Endodermal cell (in vitro differentiated cells): ENCODE results near the gene UCHL3. TPM values are rescaled to one million over a fixed set of nuclear protein-coding genes. Genes with fewer than 3 reads are reported as not detected.

ENCODE experiments used
- DNase-seq: peaks from one replicate; pipeline ENCODE4 v3.0.0-alpha.2; 2017
- H3K27ac ChIP-seq: 2 replicates; pipeline ENCODE4 v1.5.1; 2013; ENCODE audit warnings: mild to moderate bottlenecking, low read depth, low read length, moderate library complexity
- H3K27me3 ChIP-seq: 2 replicates; pipeline ENCODE4 v1.6.1; 2013; ENCODE audit warnings: mild to moderate bottlenecking, low read length, moderate library complexity; ENCODE audit not compliant: insufficient read depth, control insufficient read depth, poor library complexity, severe bottlenecking
- H3K36me3 ChIP-seq: 2 replicates; pipeline ENCODE4 v1.7.0; 2013; ENCODE audit warnings: mild to moderate bottlenecking, low read length, moderate library complexity; ENCODE audit not compliant: control insufficient read depth, insufficient read depth
- H3K4me1 ChIP-seq: one replicate; pipeline ENCODE4 v1.7.0; 2013; ENCODE audit warnings: low read length; ENCODE audit not compliant: control insufficient read depth, insufficient read depth
- H3K4me3 ChIP-seq: 2 replicates; pipeline ENCODE4 v1.5.1; 2013; ENCODE audit warnings: mild to moderate bottlenecking, low read length, moderate library complexity
- H3K9ac ChIP-seq: 2 replicates; pipeline ENCODE4 v1.6.1; 2013; ENCODE audit warnings: mild to moderate bottlenecking, low read length, moderate library complexity; ENCODE audit not compliant: poor library complexity, severe bottlenecking; ENCODE audit errors: extremely low read depth
- H3K9me3 ChIP-seq: 2 replicates; pipeline ENCODE4 v1.6.1; 2013; ENCODE audit warnings: mild to moderate bottlenecking, low read length, moderate library complexity; ENCODE audit not compliant: control insufficient read depth
- H3K27ac Mint-ChIP-seq: 2 replicates; pipeline ENCODE4 v1.8.0; 2020; ENCODE audit warnings: mixed read lengths
- H3K27me3 Mint-ChIP-seq: 2 replicates; pipeline ENCODE4 v1.8.0; 2021; ENCODE audit warnings: mild to moderate bottlenecking, mixed read lengths; ENCODE audit not compliant: insufficient read depth
- H3K36me3 Mint-ChIP-seq: 2 replicates; pipeline ENCODE4 v1.8.0; 2020; ENCODE audit warnings: low read depth, mixed read lengths
- H3K4me1 Mint-ChIP-seq: 2 replicates; pipeline ENCODE4 v1.8.0; 2020; ENCODE audit warnings: mixed read lengths
- H3K4me3 Mint-ChIP-seq: 2 replicates; pipeline ENCODE4 v1.8.0; 2020; ENCODE audit warnings: mild to moderate bottlenecking, moderate library complexity, mixed read lengths
- H3K9me3 Mint-ChIP-seq: 2 replicates; pipeline ENCODE4 v1.8.0; 2020; ENCODE audit warnings: mild to moderate bottlenecking, mixed read lengths
- CTCF ChIP-seq: fragments of 200-600 bp; sonication (generic); conservative IDR thresholded peaks from 2 replicates; pipeline ENCODE4 v1.5.0; 2021; ENCODE audit warnings: antibody characterized with exemption, mild to moderate bottlenecking
- WGBS, 2 experiments: methylation state at CpG; one replicate each; pipeline versions ENCODE4 v1.1.5 to v1.1.7; 2013; ENCODE audit warnings: missing lambda C conversion rate in 2 of 2, mixed read lengths in 1 of 2; ENCODE audit not compliant: insufficient coverage in 1 of 2, insufficient read length in 1 of 2; 5-methylcytosine and 5-hydroxymethylcytosine counted together
- total RNA-seq, 2 donors: library from RNA; stranded (reverse); fragmentation: NEBNext Ultra II Directional in 1 of 2; extraction: Animal tissue kit (Norgen Biotek cat#: 25700) in 1 of 2; gene quantifications; 2 replicates in 1 of 2; 3 replicates in 1 of 2; pipeline ENCODE4 v1.2.1, GENCODE V29; 2021

The UCHL3 gene
- total RNA-seq, 2 donors from 2014 or later, result 27.6 to 30.6 TPM

DNA sequence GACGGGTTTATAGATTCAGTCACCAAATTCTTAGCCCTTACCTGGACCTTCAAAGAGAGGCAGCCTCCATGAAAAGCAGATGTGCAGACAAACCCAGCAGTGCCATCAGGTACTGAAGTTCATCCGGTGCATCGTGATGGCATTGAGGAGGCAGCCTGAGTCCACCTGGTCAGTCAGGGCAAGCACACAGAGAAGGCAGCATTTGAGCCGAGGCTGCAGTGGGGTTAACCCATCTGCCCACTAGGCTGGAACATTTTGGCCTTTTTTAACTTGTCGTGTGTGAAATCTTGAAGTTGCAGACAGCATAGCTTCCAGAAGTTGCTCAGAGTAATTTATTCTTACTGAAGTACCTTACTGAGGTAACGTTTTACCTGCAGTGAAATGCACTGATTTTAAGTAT is 91.4 kb downstream of the UCHL3 start:
- WGBS, 2 experiments, result 93 to 95% methylated on average over 4 to 6 of the region's 6 CpGs
- no peak for TF ChIP-seq CTCF
- Mint-ChIP-seq H3K36me3 (no peaks in the 10 kb centered on the region), H3K4me3 (no peak overlapping the region), H3K27ac (no peak overlapping the region), H3K27me3 (peaks cover 22% of the 10 kb centered on the region), H3K9me3 (no peaks in the 10 kb centered on the region), H3K4me1 (peaks cover 21% of the 10 kb centered on the region)
- Histone ChIP-seq H3K9me3 (no peaks in the 10 kb centered on the region), H3K4me3 (no peak overlapping the region), H3K36me3 (no peaks in the 10 kb centered on the region), H3K9ac (no peak overlapping the region), H3K4me1 (no peaks in the 10 kb centered on the region), H3K27ac (no peak overlapping the region), H3K27me3 (peaks cover 34% of the 10 kb centered on the region)
- no peak for DNase-seq

DNA sequence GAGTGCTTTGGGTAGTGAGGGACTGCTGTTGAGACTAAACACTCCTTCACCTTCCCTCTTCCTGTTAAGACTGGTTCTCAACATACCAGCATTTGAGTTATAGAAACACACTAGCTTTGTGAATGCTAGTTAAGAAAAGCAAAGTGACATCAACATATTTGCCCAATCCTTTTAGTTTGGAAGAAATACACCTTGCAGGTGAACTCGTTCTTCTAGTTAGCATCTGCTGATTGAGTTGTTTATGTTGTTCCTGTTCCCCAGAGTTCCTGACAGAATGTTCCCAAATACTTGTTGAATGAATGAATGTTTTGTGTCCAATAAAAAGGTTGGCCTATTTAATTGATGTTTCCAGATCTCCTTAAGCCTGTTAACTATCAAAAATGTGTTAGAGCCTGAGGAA is 93.6 kb downstream of the UCHL3 start:
- Histone ChIP-seq H3K27me3 (peaks cover 13% of the 10 kb centered on the region), H3K9me3 (no peaks in the 10 kb centered on the region), H3K27ac (no peak overlapping the region), H3K4me3 (no peak overlapping the region), H3K36me3 (no peaks in the 10 kb centered on the region), H3K4me1 (no peaks in the 10 kb centered on the region), H3K9ac (no peak overlapping the region)
- Mint-ChIP-seq H3K9me3 (no peaks in the 10 kb centered on the region), H3K4me3 (no peak overlapping the region), H3K27ac (no peak overlapping the region), H3K4me1 (peaks cover 12% of the 10 kb centered on the region), H3K27me3 (peaks cover 5% of the 10 kb centered on the region), H3K36me3 (no peaks in the 10 kb centered on the region)
- WGBS, 2 experiments, result 91% methylated on average over 1 of the region's 1 CpG; no CpG with 5 or more reads in 1 of the 2 experiments
- TF ChIP-seq CTCF, result no peak
- DNase-seq, result no peak

DNA sequence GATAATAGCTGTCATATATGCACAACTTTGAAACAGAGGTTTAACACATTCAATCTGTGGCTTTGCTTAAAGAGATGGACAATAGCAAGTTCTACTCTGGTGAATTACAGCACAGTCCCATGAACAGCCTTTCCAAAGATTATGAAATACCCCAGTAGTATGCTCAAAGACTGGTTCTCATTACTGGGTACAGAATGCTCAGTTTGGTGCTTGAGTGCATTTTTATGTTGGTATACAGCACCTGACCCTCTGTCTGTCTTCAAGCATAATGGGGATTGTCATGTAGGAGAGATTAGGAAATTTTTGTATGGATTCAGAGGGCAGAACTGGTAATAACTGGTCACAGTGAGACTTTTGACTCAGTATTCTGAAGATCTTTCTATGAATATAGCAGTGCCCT is 94.1 kb downstream of the UCHL3 start:
- H3K9ac ChIP-seq, result no peak overlapping the region
- no peak for TF ChIP-seq CTCF
- H3K9me3 ChIP-seq, result no peaks in the 10 kb centered on the region
- Mint-ChIP-seq H3K9me3 (no peaks in the 10 kb centered on the region), H3K27ac (no peak overlapping the region), H3K36me3 (no peaks in the 10 kb centered on the region), H3K4me1 (peaks cover 12% of the 10 kb centered on the region), H3K4me3 (no peak overlapping the region), H3K27me3 (peaks cover 1% of the 10 kb centered on the region)
- no peaks in the 10 kb centered on the region for H3K36me3 ChIP-seq
- H3K4me1 ChIP-seq, result no peaks in the 10 kb centered on the region
- H3K27ac ChIP-seq, result no peak overlapping the region
- DNase-seq, result no peak
- no peak overlapping the region for H3K4me3 ChIP-seq
- H3K27me3 ChIP-seq, result peaks cover 8% of the 10 kb centered on the region
